SU-DHL-6 (cell line): ENCODE measurements around the gene IDH2.

Experiments used
- H2AFZ ChIP-seq: fragments of 200-600 bp; sonication (generic); 2 replicates; pipeline ENCODE4 v1.6.1; 2014; ENCODE audit warnings: low read depth, mild to moderate bottlenecking, moderate library complexity, mixed read lengths, antibody characterized with exemption, low read length; ENCODE audit not compliant: severe bottlenecking
- H3F3A ChIP-seq: fragments of 200-600 bp; shearing (Covaris generic); 2 replicates; pipeline ENCODE4 v1.6.0; 2016; ENCODE audit warnings: antibody characterized with exemption, mild to moderate bottlenecking; ENCODE audit not compliant: insufficient read depth
- H3K27ac ChIP-seq: fragments of 200-600 bp; sonication (generic); 2 replicates; pipeline ENCODE4 v1.5.1; 2016; ENCODE audit warnings: low read depth, mild to moderate bottlenecking, low read length, moderate library complexity, mixed read lengths
- H3K27me3 ChIP-seq: fragments of 200-600 bp; sonication (generic), shearing (Covaris generic); 2 replicates; pipeline ENCODE4 v1.6.0; 2014; ENCODE audit warnings: mild to moderate bottlenecking, low read length
- H3K36me3 ChIP-seq: fragments of 200-600 bp; sonication (generic); 2 replicates; pipeline ENCODE4 v1.6.1; 2014; ENCODE audit warnings: mild to moderate bottlenecking, low read length, mixed read lengths
- H3K4me2 ChIP-seq: fragments of 300-600, 200-600 bp; shearing (Covaris generic), sonication (generic); 2 replicates; pipeline ENCODE4 v1.6.0; 2014; ENCODE audit warnings: low read length, low read depth, mild to moderate bottlenecking; ENCODE audit not compliant: poor library complexity, severe bottlenecking
- H3K4me3 ChIP-seq: fragments of 200-600 bp; sonication (generic); 2 replicates; pipeline ENCODE4 v1.5.1; 2014; ENCODE audit warnings: antibody characterized with exemption, low read length, mild to moderate bottlenecking, mixed read lengths; ENCODE audit not compliant: insufficient read depth, poor library complexity, severe bottlenecking
- H3K79me2 ChIP-seq: fragments of 200-600 bp; sonication (generic); 2 replicates; pipeline ENCODE4 v1.6.1; 2014; ENCODE audit warnings: mild to moderate bottlenecking, low read length, moderate library complexity; ENCODE audit not compliant: insufficient read depth
- H3K9ac ChIP-seq: fragments of 200-600 bp; sonication (generic); 2 replicates; pipeline ENCODE4 v1.7.0; 2014; ENCODE audit warnings: mild to moderate bottlenecking, low read length
- H3K9me2 ChIP-seq: fragments of 200-600 bp; sonication (generic); replicated peaks from 2 replicates; pipeline ENCODE4 v1.6.1; 2014; ENCODE audit warnings: low read length; ENCODE audit not compliant: insufficient read depth
- H3K9me3 ChIP-seq: fragments of 200-600 bp; sonication (generic); 2 replicates; pipeline ENCODE4 v1.6.1; 2014; ENCODE audit warnings: low read length, mixed read lengths; ENCODE audit not compliant: insufficient read depth
- H4K20me1 ChIP-seq: fragments of 200-600 bp; sonication (generic); 2 replicates; pipeline ENCODE4 v1.6.1; 2014; ENCODE audit warnings: low read depth, mild to moderate bottlenecking, antibody characterized with exemption, low read length, moderate library complexity, mixed read lengths
- EZH2phosphoT487 ChIP-seq: fragments of 200-600 bp; sonication (generic), shearing (Covaris generic); conservative IDR thresholded peaks from 2 replicates; pipeline ENCODE4 v1.6.1; 2018; ENCODE audit warnings: mild to moderate bottlenecking, antibody characterized with exemption, low read length, moderate library complexity, mixed read lengths
- TF ChIP-seq, protein P1 (sequence below): fragments of 200-600 bp; sonication (generic); IDR thresholded peaks from one replicate; pipeline ENCODE4 v1.5.1; 2017; ENCODE audit warnings: antibody characterized with exemption, mild to moderate bottlenecking, low read length, moderate library complexity; ENCODE audit not compliant: insufficient read depth, poor library complexity, severe bottlenecking

The IDH2 gene

GRCh38 chr15:90132437-90132836, 30.2 kb upstream of the IDH2 start:
- no peaks in the 10 kb centered on the region for H4K20me1 ChIP-seq
- no peaks in the 10 kb centered on the region for H3F3A ChIP-seq
- H3K9ac ChIP-seq = no peak overlapping the region
- H3K36me3 ChIP-seq = no peaks in the 10 kb centered on the region
- no peaks in the 10 kb centered on the region for H3K79me2 ChIP-seq
- no peak overlapping the region for H3K27ac ChIP-seq
- no peak overlapping the region for H2AFZ ChIP-seq
- H3K4me3 ChIP-seq = no peak overlapping the region
- H3K27me3 ChIP-seq = no peaks in the 10 kb centered on the region
- H3K9me2 ChIP-seq = no peaks in the 10 kb centered on the region
- no peaks in the 10 kb centered on the region for H3K9me3 ChIP-seq
- TF ChIP-seq, protein P1, sequence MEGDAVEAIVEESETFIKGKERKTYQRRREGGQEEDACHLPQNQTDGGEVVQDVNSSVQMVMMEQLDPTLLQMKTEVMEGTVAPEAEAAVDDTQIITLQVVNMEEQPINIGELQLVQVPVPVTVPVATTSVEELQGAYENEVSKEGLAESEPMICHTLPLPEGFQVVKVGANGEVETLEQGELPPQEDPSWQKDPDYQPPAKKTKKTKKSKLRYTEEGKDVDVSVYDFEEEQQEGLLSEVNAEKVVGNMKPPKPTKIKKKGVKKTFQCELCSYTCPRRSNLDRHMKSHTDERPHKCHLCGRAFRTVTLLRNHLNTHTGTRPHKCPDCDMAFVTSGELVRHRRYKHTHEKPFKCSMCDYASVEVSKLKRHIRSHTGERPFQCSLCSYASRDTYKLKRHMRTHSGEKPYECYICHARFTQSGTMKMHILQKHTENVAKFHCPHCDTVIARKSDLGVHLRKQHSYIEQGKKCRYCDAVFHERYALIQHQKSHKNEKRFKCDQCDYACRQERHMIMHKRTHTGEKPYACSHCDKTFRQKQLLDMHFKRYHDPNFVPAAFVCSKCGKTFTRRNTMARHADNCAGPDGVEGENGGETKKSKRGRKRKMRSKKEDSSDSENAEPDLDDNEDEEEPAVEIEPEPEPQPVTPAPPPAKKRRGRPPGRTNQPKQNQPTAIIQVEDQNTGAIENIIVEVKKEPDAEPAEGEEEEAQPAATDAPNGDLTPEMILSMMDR = no peak
- no peak for TF ChIP-seq EZH2phosphoT487
- no peak overlapping the region for H3K4me2 ChIP-seq

GRCh38 chr15:90131848-90132247, 29.6 kb upstream of the IDH2 start:
- Histone ChIP-seq H4K20me1 (no peaks in the 10 kb centered on the region), H2AFZ (no peak overlapping the region), H3K9me3 (no peaks in the 10 kb centered on the region), H3F3A (no peaks in the 10 kb centered on the region), H3K9ac (no peak overlapping the region), H3K36me3 (no peaks in the 10 kb centered on the region), H3K4me2 (no peak overlapping the region), H3K27me3 (no peaks in the 10 kb centered on the region), H3K4me3 (no peak overlapping the region), H3K79me2 (no peaks in the 10 kb centered on the region), H3K27ac (no peak overlapping the region), H3K9me2 (no peaks in the 10 kb centered on the region)
- TF ChIP-seq, protein P1 = no peak
- TF ChIP-seq EZH2phosphoT487 = no peak

DNA sequence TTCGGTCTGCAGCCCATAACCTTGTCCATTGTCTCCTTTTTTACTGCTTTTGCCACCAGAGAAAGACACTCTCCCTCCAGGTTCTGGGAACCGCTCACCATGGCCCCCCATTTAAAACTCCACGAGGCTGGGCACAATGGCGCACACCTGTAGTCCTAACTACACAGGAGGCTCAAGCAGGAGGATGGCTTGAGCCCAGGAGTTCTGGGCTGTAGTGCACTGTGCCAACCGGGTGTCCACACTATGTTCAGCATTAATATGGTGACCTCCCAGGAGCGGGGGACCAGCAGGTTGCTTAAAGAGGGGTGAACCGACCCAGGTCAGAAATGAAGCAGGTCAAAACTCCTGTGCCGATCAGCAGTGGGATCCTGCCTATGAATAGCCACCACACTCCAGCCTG, 28.0 kb upstream of the IDH2 start:
- no peaks in the 10 kb centered on the region for H3K79me2 ChIP-seq
- no peak overlapping the region for H3K27ac ChIP-seq
- H3K4me3 ChIP-seq = no peak overlapping the region
- H2AFZ ChIP-seq = no peak overlapping the region
- no peaks in the 10 kb centered on the region for H4K20me1 ChIP-seq
- H3K36me3 ChIP-seq = no peaks in the 10 kb centered on the region
- no peaks in the 10 kb centered on the region for H3K9me2 ChIP-seq
- no peak overlapping the region for H3K4me2 ChIP-seq
- TF ChIP-seq, protein P1 = no peak
- no peak for TF ChIP-seq EZH2phosphoT487
- H3K9me3 ChIP-seq = no peaks in the 10 kb centered on the region
- H3F3A ChIP-seq = no peaks in the 10 kb centered on the region
- no peaks in the 10 kb centered on the region for H3K27me3 ChIP-seq
- H3K9ac ChIP-seq = no peak overlapping the region
